Adrenal gland (tissue), 12 donors: Measurements from ENCODE around the gene YARS1. TPM values are rescaled to one million over a fixed set of nuclear protein-coding genes. Genes with fewer than 3 reads are reported as not detected.

Experiments used
- DNase-seq, 7 donors: peaks; one replicate each; pipeline ENCODE4 v3.0.0-alpha.2; 2019 to 2020
- H3K27ac ChIP-seq, 5 donors: fragments of 200-600 bp; sonication (generic) in 4 of 5; 1 replicate in 3 of 5; 2 replicates in 2 of 5; pipeline versions ENCODE4 v1.5.1 to v1.8.0; 2016 to 2020; ENCODE audit warnings: mild to moderate bottlenecking in 1 of 5
- H3K27me3 ChIP-seq: fragments of 200-600 bp; 2 replicates; pipeline ENCODE4 v1.8.0; 2021
- H3K36me3 ChIP-seq, 2 donors: fragments of 200-600 bp; replicated peaks in 1 of 2; 1 replicate in 1 of 2; 2 replicates in 1 of 2; pipeline versions ENCODE4 v1.5.1 to v1.8.0; 2018 to 2022
- H3K4me1 ChIP-seq, 2 donors: fragments of 200-600 bp; replicated peaks in 1 of 2; 1 replicate in 1 of 2; 2 replicates in 1 of 2; pipeline versions ENCODE4 v1.5.1 to v1.8.0; 2018 to 2021
- H3K4me3 ChIP-seq, 4 donors: fragments of 200-600 bp; sonication (generic) in 3 of 4; one replicate each; pipeline ENCODE4 v1.5.1; 2016 to 2018
- H3K9me3 ChIP-seq, 3 donors: fragments of 200-600 bp; sonication (generic) in 1 of 3; replicated peaks in 1 of 3; 1 replicate in 2 of 3; 2 replicates in 1 of 3; pipeline versions ENCODE4 v1.5.1 to v1.8.0; 2016 to 2021
- POLR2A ChIP-seq, 2 donors: fragments of 450-650 bp; IDR thresholded peaks; one replicate each; pipeline ENCODE4 v1.6.1; 2017; ENCODE audit warnings: antibody characterized with exemption in 2 of 2, mild to moderate bottlenecking in 2 of 2, moderate library complexity in 1 of 2
- WGBS, 4 donors: extraction: QIAGEN DNeasy Blood & Tissue Kit in 2 of 4; methylation state at CpG; one replicate each; pipeline versions ENCODE4 v1.1.5 to v1.1.7; 2013 to 2017; 5-methylcytosine and 5-hydroxymethylcytosine counted together
- intact Hi-C, 2 donors: fragments of 100-400 bp; cut with DNase I; formaldehyde crosslinking; loops; one replicate each; pipeline versions ENCODE4 v1.14.1 to v1.15.0; 2022 to 2023
- polyA plus RNA-seq, 3 donors: library from polyadenylated mRNA; stranded (reverse); fragments of 200-250 nt in 2 of 3; fragments of 350-450 nt in 1 of 3; fragmentation: Illumina TruSeq in 1 of 3; extraction: RNeasy Lipid Tissue Mini Kit (QIAGEN cat#74804) in 1 of 3; gene quantifications; one replicate each; pipeline ENCODE4 v1.2.3, GENCODE V29; 2013 to 2014
- total RNA-seq, 9 donors: library from RNA; depleted of rRNA in 4 of 9; stranded (reverse); fragments of >200 nt in 4 of 9; fragments of 120-200 nt in 1 of 9; fragmentation: NEBNext Ultra II Directional in 1 of 9; extraction: Animal tissue kit (Norgen Biotek cat#: 25700) in 1 of 9; gene quantifications; one replicate each; pipeline versions ENCODE4 v1.1.0 to v1.2.4, GENCODE V29; 2013 to 2023
- TF ChIP-seq, protein P1 (sequence below), 6 experiments: fragments of 450-650 bp in 4 of 6; fragments of 200-600 bp in 2 of 6; sonication (generic) in 1 of 6; IDR thresholded peaks; 1 replicate in 5 of 6; 2 replicates in 1 of 6; pipeline versions ENCODE4 v1.5.1 to v1.8.0; 2016 to 2021; ENCODE audit warnings: antibody characterized with exemption in 6 of 6, mild to moderate bottlenecking in 2 of 6, moderate library complexity in 1 of 6
- donor health status: healthy with polysubstance abuse.
- donor health status: Bipolar disorder and iron deficiency.
- donor health status: DM: yes; HTN: yes; CAD: no.
- donor health status: DM: no; HTN: no; CAD: no.
- donor health status: DM: no; HTN: no; CAD: no.
- donor health status: DM: yes; HTN: yes; CAD: no.

YARS1 gene
- total and polyA plus RNA-seq, 12 donors = 55.5 to 190 (median 97.0) TPM

DNA sequence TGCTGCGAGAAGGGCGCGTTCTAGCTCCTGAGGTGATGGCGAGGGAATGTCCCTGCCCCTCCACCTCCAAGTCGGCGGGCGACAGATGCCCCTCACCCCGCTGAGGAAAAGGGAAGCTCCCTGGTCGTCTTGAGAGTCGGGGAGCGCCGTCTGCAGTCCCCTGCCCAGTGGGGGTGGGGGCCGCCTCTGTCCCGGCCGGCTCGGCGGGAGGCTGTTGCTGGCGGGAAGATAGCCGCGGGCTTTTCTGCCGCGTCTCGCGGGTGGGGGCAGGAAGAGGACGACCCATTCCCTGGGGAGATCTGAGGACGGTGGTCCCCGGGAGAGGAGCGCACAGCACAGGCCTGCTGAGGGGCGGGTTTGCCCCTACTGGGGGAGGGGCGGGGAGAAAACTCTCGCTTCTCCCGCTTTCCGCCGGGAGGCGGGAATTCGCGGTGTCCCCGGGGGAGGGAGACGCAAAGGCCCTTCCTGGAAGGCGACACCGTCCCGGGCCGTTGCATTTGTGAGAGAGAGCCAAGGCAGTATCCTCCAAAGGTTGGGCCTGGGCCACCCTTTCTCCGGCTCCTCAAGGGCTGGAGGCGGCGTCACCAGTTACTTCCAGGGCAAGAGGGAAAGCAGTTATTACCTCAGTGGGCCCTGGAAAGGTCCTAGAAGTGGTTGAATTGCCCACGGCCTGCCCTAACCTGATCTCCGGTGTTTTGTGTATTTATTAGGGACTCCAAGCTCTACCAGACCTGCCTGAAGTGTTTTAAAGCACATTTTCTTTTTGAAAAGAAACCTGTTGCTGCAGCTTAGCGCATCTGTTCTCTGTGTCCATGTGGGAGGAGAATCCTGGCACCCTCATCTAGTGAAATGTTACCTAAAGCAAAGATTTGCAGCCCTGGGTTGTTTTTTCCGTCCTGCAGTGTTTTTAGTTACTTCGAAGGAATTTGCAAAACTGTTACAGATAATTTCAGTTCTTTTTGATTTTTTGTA lies 943 bp upstream of the YARS1 start:
- H3K27ac ChIP-seq = peak overlapping the region; percentile 90 to 99 (median 93)
- H3K4me1 ChIP-seq = peaks cover 43 to 45% of the 10 kb centered on the region in 2 donors
- 1 to 3% (median 2%) methylated on average over 8 to 51 of the region's 51 CpGs for WGBS, 4 donors
- intact Hi-C loops = no loop called here
- H3K36me3 ChIP-seq = no peaks in the 10 kb centered on the region
- no peaks in the 10 kb centered on the region for H3K9me3 ChIP-seq
- no peaks in the 10 kb centered on the region for H3K27me3 ChIP-seq
- peak; percentile 85 to 92 (median 90) for DNase-seq
- H3K4me3 ChIP-seq = peak overlapping the region; percentile 33 to 96 (median 80)
- peak; percentile 5 to 72 for TF ChIP-seq POLR2A (IDR thresholded peaks at IDR 0.05)
- TF ChIP-seq, protein P1, sequence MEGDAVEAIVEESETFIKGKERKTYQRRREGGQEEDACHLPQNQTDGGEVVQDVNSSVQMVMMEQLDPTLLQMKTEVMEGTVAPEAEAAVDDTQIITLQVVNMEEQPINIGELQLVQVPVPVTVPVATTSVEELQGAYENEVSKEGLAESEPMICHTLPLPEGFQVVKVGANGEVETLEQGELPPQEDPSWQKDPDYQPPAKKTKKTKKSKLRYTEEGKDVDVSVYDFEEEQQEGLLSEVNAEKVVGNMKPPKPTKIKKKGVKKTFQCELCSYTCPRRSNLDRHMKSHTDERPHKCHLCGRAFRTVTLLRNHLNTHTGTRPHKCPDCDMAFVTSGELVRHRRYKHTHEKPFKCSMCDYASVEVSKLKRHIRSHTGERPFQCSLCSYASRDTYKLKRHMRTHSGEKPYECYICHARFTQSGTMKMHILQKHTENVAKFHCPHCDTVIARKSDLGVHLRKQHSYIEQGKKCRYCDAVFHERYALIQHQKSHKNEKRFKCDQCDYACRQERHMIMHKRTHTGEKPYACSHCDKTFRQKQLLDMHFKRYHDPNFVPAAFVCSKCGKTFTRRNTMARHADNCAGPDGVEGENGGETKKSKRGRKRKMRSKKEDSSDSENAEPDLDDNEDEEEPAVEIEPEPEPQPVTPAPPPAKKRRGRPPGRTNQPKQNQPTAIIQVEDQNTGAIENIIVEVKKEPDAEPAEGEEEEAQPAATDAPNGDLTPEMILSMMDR (IDR thresholded peaks at IDR 0.05) = no peak

DNA sequence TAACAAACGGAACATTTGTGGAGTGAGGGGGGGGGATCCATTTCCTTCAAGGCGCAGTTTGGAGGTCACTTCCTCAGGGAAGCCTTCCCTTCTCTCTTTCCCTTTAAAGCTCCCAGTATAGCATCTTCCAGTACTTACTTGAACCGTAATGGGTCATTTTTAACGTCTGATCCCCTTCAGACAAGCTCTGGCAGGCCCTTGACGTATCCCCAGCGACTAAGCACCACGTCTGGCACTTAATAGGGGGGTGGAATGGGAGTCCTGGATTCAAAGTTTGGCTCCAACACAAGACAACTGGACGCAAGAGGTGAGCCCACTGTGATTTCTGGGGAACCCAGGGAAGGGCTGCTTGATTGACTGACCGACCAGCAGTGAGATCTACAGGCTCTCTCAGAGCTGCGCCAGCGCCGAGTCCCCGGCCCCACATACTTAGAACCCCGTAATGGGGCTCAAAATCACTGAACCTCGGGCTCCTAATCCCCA lies 441 bp downstream of the YARS1 start:
- Histone ChIP-seq H3K27ac (peak overlapping the region; percentile 90 to 99 (median 93)), H3K27me3 (no peaks in the 10 kb centered on the region), H3K4me1 (peaks cover 56 to 58% of the 10 kb centered on the region in 2 donors), H3K4me3 (peak overlapping the region; percentile 17 to 96 (median 88)), H3K9me3 (no peaks in the 10 kb centered on the region), H3K36me3 (no peaks in the 10 kb centered on the region)
- peak in 4 of 7 donors; percentile 38 to 71 (median 42) for DNase-seq
- 0 to 1% (median 0%) methylated on average over 9 to 15 of the region's 15 CpGs for WGBS, 4 donors
- TF ChIP-seq POLR2A (IDR thresholded peaks at IDR 0.05) = no peak
- TF ChIP-seq, protein P1 (IDR thresholded peaks at IDR 0.05) = no peak
- intact Hi-C loops = no loop called here

DNA sequence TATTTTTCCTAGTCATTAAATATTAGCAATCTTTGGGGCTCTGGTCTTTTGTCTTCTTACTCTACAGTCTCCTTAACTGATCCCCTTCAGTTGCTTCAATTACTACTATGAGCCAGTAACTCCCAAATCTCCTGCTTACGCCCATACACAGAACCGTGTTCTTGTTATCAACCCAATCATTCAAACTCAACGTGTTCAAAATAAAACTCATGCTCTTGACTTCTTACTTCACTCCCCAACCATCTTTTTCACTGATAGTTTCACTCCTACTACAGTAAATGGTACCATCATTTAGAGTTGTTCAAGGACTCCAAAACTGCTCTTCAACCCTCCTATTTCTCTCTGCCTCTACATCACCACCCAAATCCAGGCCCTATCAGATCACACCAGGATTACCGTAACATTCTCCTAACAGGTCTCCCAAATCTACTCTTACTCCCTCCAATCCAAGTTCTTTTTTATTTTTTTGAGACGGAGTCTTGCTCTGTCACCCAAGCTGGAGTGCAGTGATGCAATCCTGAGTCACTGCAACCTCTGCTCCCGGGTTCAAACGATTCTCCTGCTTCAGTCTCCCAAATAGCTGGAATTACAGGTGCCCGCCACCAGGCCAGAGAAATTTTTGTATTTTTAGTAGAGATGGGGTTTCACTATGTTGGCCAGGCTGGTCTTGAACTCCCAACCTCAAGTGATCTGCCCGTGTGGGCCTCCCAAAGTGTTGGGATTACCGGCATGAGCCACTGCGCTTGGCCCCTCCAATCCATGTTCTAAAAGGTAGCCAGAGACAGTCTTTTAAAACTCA lies 3.0 kb downstream of the YARS1 start:
- intact Hi-C loops = no loop called here
- WGBS, 4 donors = 64 to 73% (median 68%) methylated on average over 11 of the region's 11 CpGs
- Histone ChIP-seq H3K9me3 (no peaks in the 10 kb centered on the region), H3K4me3 (no peak overlapping the region), H3K27me3 (no peaks in the 10 kb centered on the region), H3K27ac (peak overlapping the region in 4 of 5 donors; percentile 48 to 99 (median 60)), H3K4me1 (peaks cover 63 to 69% of the 10 kb centered on the region in 2 donors), H3K36me3 (peaks cover 0 to 19% of the 10 kb centered on the region in 2 donors)
- peak in 6 of 7 donors; percentile 56 to 73 (median 65) for DNase-seq
- TF ChIP-seq POLR2A (IDR thresholded peaks at IDR 0.05) = no peak
- TF ChIP-seq, protein P1 (IDR thresholded peaks at IDR 0.05) = peak in 2 of 6 experiments; percentile 23 to 24
